GM18520 (cell line): ENCODE results near the gene SYT1.
"Not testable (repeated sequence)": the region's sequence is repeated elsewhere in the genome, so short reads cannot be mapped to it uniquely, and the experiment has no call there.

Experiments used
- ATAC-seq: cut with Tn5 transposase; IDR thresholded peaks from one replicate; pipeline ENCODE4 v1.9.1; 2021; ENCODE audit not compliant: unreplicated experiment

Gene SYT1

GRCh38 chr12:79423560-79423959 is 559.0 kb downstream of the SYT1 start:
- no peak for ATAC-seq

GRCh38 chr12:79424109-79424721 is 559.6 kb downstream of the SYT1 start:
- no peak for ATAC-seq

GRCh38 chr12:79426121-79426520 is 561.5 kb downstream of the SYT1 start:
- ATAC-seq = no peak

GRCh38 chr12:79426744-79427143 is 562.2 kb downstream of the SYT1 start:
- not testable (repeated sequence) for ATAC-seq

- no peak for ATAC-seq
These were observed 569.0 kb downstream of the SYT1 start for GRCh38 chr12:79433465-79434072.

- no peak for ATAC-seq
These were observed 570.0 kb downstream of the SYT1 start for GRCh38 chr12:79434561-79434960.

GRCh38 chr12:79435742-79436141 is 571.2 kb downstream of the SYT1 start:
- no peak for ATAC-seq

GRCh38 chr12:79438480-79439174 is 574.1 kb downstream of the SYT1 start:
- ATAC-seq = no peak

- ATAC-seq = no peak
These were observed 574.7 kb downstream of the SYT1 start for GRCh38 chr12:79439175-79439825.

GRCh38 chr12:79441534-79441933 is 577.0 kb downstream of the SYT1 start:
- ATAC-seq = no peak

- ATAC-seq = no peak
These were observed 577.8 kb downstream of the SYT1 start for GRCh38 chr12:79442396-79442795.

- ATAC-seq = no peak
These were observed 579.5 kb downstream of the SYT1 start for GRCh38 chr12:79444089-79444488.

GRCh38 chr12:79448816-79449215 is 584.2 kb downstream of the SYT1 start:
- no peak for ATAC-seq

GRCh38 chr12:79451365-79451764 is 586.8 kb downstream of the SYT1 start:
- no peak for ATAC-seq

- ATAC-seq = no peak
These were observed 587.4 kb downstream of the SYT1 start for GRCh38 chr12:79451978-79452377.

GRCh38 chr12:79452906-79453305 is 588.3 kb downstream of the SYT1 start:
- ATAC-seq = no peak

- no peak for ATAC-seq
These were observed 589.2 kb downstream of the SYT1 start for GRCh38 chr12:79453820-79454219.

GRCh38 chr12:79454338-79454843 is 589.8 kb downstream of the SYT1 start:
- ATAC-seq = no peak

GRCh38 chr12:79455286-79455685 is 590.7 kb downstream of the SYT1 start:
- no peak for ATAC-seq

GRCh38 chr12:79482323-79482722 is 617.7 kb downstream of the SYT1 start:
- no peak for ATAC-seq

GRCh38 chr12:79482921-79483320 is 618.3 kb downstream of the SYT1 start:
- no peak for ATAC-seq

- no peak for ATAC-seq
These were observed 621.6 kb downstream of the SYT1 start for GRCh38 chr12:79486154-79486553.
